Stimulated activated CD4-positive, alpha-beta T cell treated with anti-CD3 and anti-CD28 coated beads, Interleukin-15, amount 100 ng/mL, for 1 hour (primary cell): ENCODE measurements around the gene FNDC5.

ENCODE experiments used
- DNase-seq, 2 donors: peaks; one replicate each; pipeline ENCODE4 v3.0.0-alpha.2; 2020; ENCODE audit warnings: low read depth in 1 of 2, low spot score in 1 of 2

The FNDC5 gene

GRCh38 chr1:32884726-32885125 lies 14.0 kb upstream of the FNDC5 start:
- DNase-seq = no peak

- no peak for DNase-seq
Measured at GRCh38 chr1:32884032-32884372, 13.3 kb upstream of the FNDC5 start.

GRCh38 chr1:32883338-32884031 lies 12.8 kb upstream of the FNDC5 start:
- DNase-seq = no peak

GRCh38 chr1:32881871-32882850 lies 11.4 kb upstream of the FNDC5 start:
- DNase-seq = no peak

- DNase-seq = no peak
Measured at GRCh38 chr1:32881291-32881690, 10.6 kb upstream of the FNDC5 start.

- no peak for DNase-seq
Measured at GRCh38 chr1:32878637-32879041, 7.9 kb upstream of the FNDC5 start.

GRCh38 chr1:32878183-32878582 lies 7.5 kb upstream of the FNDC5 start:
- DNase-seq = no peak

GRCh38 chr1:32877211-32878110 lies 6.7 kb upstream of the FNDC5 start:
- DNase-seq = no peak

GRCh38 chr1:32876341-32877210 lies 5.9 kb upstream of the FNDC5 start:
- no peak for DNase-seq

GRCh38 chr1:32874860-32875752 lies 4.4 kb upstream of the FNDC5 start:
- DNase-seq = no peak

- DNase-seq = no peak
Measured at GRCh38 chr1:32873484-32873883, 2.8 kb upstream of the FNDC5 start.

- DNase-seq = no peak
Measured at GRCh38 chr1:32872192-32872460, 1.4 kb upstream of the FNDC5 start.

- no peak for DNase-seq
Measured at GRCh38 chr1:32871364-32872191, 866 bp upstream of the FNDC5 start.

GRCh38 chr1:32869923-32870614 lies 643 bp downstream of the FNDC5 start:
- no peak for DNase-seq

- DNase-seq = no peak
Measured at GRCh38 chr1:32868806-32869455, 1.8 kb downstream of the FNDC5 start.

GRCh38 chr1:32868085-32868484 lies 2.6 kb downstream of the FNDC5 start:
- no peak for DNase-seq

GRCh38 chr1:32867671-32868070 lies 3.0 kb downstream of the FNDC5 start:
- no peak for DNase-seq

GRCh38 chr1:32867151-32867550 lies 3.6 kb downstream of the FNDC5 start:
- DNase-seq = no peak
